A673 (cell line): Measurements from ENCODE around the gene SLC39A2.

ENCODE experiments used
- CTCF ChIP-seq: fragments of 300-800, 200-600 bp; sonication (generic); conservative IDR thresholded peaks from 2 replicates; pipeline ENCODE4 v1.5.1; 2017; ENCODE audit warnings: low read depth, mild to moderate bottlenecking, antibody characterized with exemption, low read length, moderate library complexity, mixed read lengths
- EZH2 ChIP-seq: fragments of 200-600 bp; sonication (generic); IDR thresholded peaks from 2 replicates; pipeline ENCODE4 v1.6.1; 2017; ENCODE audit warnings: borderline replicate concordance, low read depth, mild to moderate bottlenecking, mixed read lengths, antibody characterized with exemption, low read length; ENCODE audit not compliant: poor library complexity, severe bottlenecking

- TF ChIP-seq CTCF (no peak), EZH2 (no peak)
Measured at GRCh38 chr14:21041676-21042433, 42.8 kb downstream of the SLC39A2 start, which contains the start of gene RNASE7.
